PC-3 (cell line): ENCODE measurements around the gene HYAL1. TPM values are rescaled to one million over a fixed set of nuclear protein-coding genes. Genes with fewer than 3 reads are reported as not detected.
A peak's percentile ranks its signal among the peaks of the same experiment; 100 is the strongest.

ENCODE experiments used
- ATAC-seq: fragments of 200-7000 bp; cut with Tn5 transposase; 2 replicates; pipeline ENCODE4 v1.9.1; 2020; ENCODE audit warnings: mild to moderate bottlenecking, moderate library complexity
- BruUV-seq: library from RNA; stranded (reverse); fragments of 400-500 nt; replicated peaks from 2 replicates; lab custom pipeline; 2021; lab: Mats Ljungman, UMichigan
- CTCF ChIA-PET: fragments of 300-600 bp; sonication (Branson Sonifier 250); formaldehyde crosslinking; loops from one replicate; lab custom pipeline; 2022; ENCODE audit warnings: antibody characterized with exemption; lab: Charles Lee
- POLR2A ChIA-PET: fragments of 300-600 bp; sonication (Branson Sonifier 250); formaldehyde crosslinking; loops from one replicate; lab custom pipeline; 2022; ENCODE audit warnings: antibody characterized with exemption; ENCODE audit not compliant: unreplicated experiment; lab: Charles Lee
- DNase-seq: peaks from one replicate; pipeline ENCODE4 v3.0.0-alpha.2; 2015
- H2AFZ ChIP-seq: fragments of 300-600 bp; sonication (generic); 2 replicates; pipeline ENCODE4 v1.6.0; 2016; ENCODE audit warnings: antibody characterized with exemption, low read length
- H3F3A ChIP-seq: fragments of 300-600 bp; sonication (generic); one replicate; pipeline ENCODE4 v1.6.0; 2017; ENCODE audit warnings: antibody characterized with exemption, low read length, control low read depth, mild to moderate bottlenecking; ENCODE audit not compliant: unreplicated experiment
- H3K27ac ChIP-seq: fragments of 300-600 bp; sonication (generic); 2 replicates; pipeline ENCODE4 v1.5.1; 2016; ENCODE audit warnings: mild to moderate bottlenecking, low read length
- H3K27me3 ChIP-seq: fragments of 300-600 bp; sonication (generic); 2 replicates; pipeline ENCODE4 v1.6.1; 2016; ENCODE audit warnings: low read length, mixed read lengths
- H3K36me3 ChIP-seq: fragments of 300-600 bp; sonication (generic); 2 replicates; pipeline ENCODE4 v1.6.1; 2016; ENCODE audit warnings: low read depth, mixed run types, low read length, mixed read lengths
- H3K4me1 ChIP-seq: fragments of 300-600 bp; sonication (generic); 2 replicates; pipeline ENCODE4 v1.5.1; 2016; ENCODE audit warnings: low read length; ENCODE audit not compliant: insufficient read depth
- H3K4me2 ChIP-seq: fragments of 300-600 bp; sonication (generic); 2 replicates; pipeline ENCODE4 v1.6.0; 2016; ENCODE audit warnings: low read length
- H3K4me3 ChIP-seq: fragments of 300-600 bp; sonication (generic); 2 replicates; pipeline ENCODE4 v1.5.1; 2016; ENCODE audit warnings: mild to moderate bottlenecking, low read length, mixed read lengths
- H3K79me2 ChIP-seq: fragments of 300-600 bp; sonication (generic); 2 replicates; pipeline ENCODE4 v1.6.1; 2017; ENCODE audit warnings: low read length, mixed read lengths
- H3K9ac ChIP-seq: fragments of 300-600 bp; sonication (generic); 2 replicates; pipeline ENCODE4 v1.6.0; 2016; ENCODE audit warnings: mild to moderate bottlenecking, low read length
- H3K9me2 ChIP-seq: fragments of 300-600 bp; sonication (generic); replicated peaks from 2 replicates; pipeline ENCODE4 v1.6.1; 2016; ENCODE audit warnings: mixed run types, low read length, mixed read lengths
- H3K9me3 ChIP-seq: fragments of 300-600 bp; sonication (generic); 2 replicates; pipeline ENCODE4 v1.6.1; 2016; ENCODE audit warnings: low read length, mixed read lengths
- H4K20me1 ChIP-seq: fragments of 300-600 bp; sonication (generic); 2 replicates; pipeline ENCODE4 v1.6.1; 2016; ENCODE audit warnings: low read length, mixed read lengths
- EZH2 ChIP-seq: fragments of 300-600 bp; sonication (generic); IDR thresholded peaks from one replicate; pipeline ENCODE4 v1.6.1; 2017; ENCODE audit warnings: antibody characterized with exemption, mild to moderate bottlenecking, low read length; ENCODE audit not compliant: unreplicated experiment
- EZH2phosphoT487 ChIP-seq: fragments of 300-600 bp; sonication (generic); IDR thresholded peaks from 2 replicates; pipeline ENCODE4 v1.6.1; 2018; ENCODE audit warnings: mild to moderate bottlenecking, antibody characterized with exemption, low read length, borderline replicate concordance
- intact Hi-C: fragments of 100-400 bp; cut with micrococcal nuclease; formaldehyde crosslinking; loops from 2 replicates; pipeline ENCODE4 v1.9.0; 2023
- total RNA-seq: library from RNA; depleted of rRNA; stranded (reverse); fragments of >200 nt; gene quantifications from 2 replicates; pipeline ENCODE4 v1.2.3, GENCODE V29; 2014
- TF ChIP-seq, protein P1 (sequence below): fragments of 300-600 bp; sonication (generic); conservative IDR thresholded peaks from 2 replicates; pipeline ENCODE4 v1.5.1; 2017; ENCODE audit warnings: antibody characterized with exemption, low read depth, mild to moderate bottlenecking, low read length

Gene HYAL1
- total RNA-seq, 1 experiment from 2014 or later = 1.3 TPM

DNA sequence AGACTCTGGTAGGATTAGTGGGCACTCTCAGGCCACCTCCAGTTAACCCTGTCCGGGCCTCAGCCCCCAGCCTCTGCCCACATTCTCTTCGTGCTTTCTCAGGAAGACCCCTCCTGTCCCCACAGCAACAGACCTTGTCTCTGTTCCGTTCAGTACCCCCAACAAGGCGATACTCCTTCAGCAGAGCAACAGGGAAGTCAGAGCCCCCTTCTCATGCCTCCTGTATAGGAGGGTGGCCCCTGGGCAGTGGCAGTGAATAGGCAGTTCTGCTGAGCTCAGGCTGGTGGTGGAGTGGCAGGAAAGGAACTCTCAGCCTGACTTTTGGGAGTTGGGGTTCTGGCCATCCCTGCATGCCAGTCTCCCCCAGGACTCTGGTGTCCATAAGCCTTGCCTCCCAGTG is 33.9 kb downstream of the HYAL1 start:
- peak overlapping the region; percentile 75 for H3K27ac ChIP-seq

DNA sequence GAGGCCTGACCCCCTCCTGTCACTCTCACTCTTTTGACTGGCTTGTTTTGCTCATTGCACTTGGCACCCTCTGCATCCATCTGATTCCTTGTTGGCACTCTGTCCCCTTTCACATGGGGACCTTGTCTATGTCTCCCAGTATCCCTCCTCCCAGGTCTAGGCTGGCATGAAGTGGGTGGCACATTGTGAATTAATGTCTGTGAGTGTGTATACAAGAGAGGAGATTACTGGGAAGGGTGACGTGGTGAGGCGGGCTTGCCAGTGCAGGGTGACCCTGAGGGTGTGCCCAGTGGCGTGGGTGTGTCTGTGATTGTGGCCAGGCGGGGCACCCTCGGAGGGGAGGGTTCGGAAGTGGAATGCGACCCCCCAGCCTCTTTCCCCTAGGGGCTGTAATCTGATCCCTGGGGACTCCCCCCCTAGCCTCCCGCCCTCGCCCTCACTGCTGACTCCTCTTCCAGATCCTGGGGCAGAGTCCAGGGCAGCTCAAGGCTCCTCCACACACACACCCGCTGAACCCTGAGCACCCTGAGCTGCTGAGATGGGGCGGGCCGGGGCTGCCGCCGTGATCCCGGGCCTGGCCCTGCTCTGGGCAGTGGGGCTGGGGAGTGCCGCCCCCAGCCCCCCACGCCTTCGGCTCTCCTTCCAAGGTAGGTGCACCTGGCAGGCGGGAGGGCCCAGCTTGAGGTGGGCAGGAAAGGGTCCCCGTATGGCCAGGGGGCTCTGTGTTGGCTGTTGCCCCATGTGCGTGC is 34.5 kb downstream of the HYAL1 start, which contains the start of gene SEMA3B:
SEMA3B (plus strand) TSS at position 445 of the 749 bp plus-strand sequence; CDS start at position 539, 94 bp downstream.
- DNase-seq = peak; percentile 91
- Histone ChIP-seq H3K27me3 (no peaks in the 10 kb centered on the region), H3F3A (no peaks in the 10 kb centered on the region), H3K9me3 (no peaks in the 10 kb centered on the region), H2AFZ (peak within 1 kb of the TSS; percentile 13; the same call in 1 of the 2 replicates), H3K9me2 (no peaks in the 10 kb centered on the region), H3K36me3 (no peaks in the 10 kb centered on the region), H3K4me1 (peaks cover 63% of the 10 kb centered on the region), H3K27ac (peak within 1 kb of the TSS; percentile 75), H3K9ac (peak within 1 kb of the TSS; percentile 60), H3K4me2 (peak within 1 kb of the TSS; percentile 83), H3K4me3 (peak within 1 kb of the TSS; percentile 55), H3K79me2 (0 out of 2 replicates have a peak, but pooled peaks cover 3% of the 10 kb centered on the region), H4K20me1 (no peaks in the 10 kb centered on the region)
- peak; percentile 63 for ATAC-seq
- CTCF ChIA-PET = interaction anchor here (0.6 to 1.0 kb wide), 3 partner anchors 9 to 33 kb away, joined by 3 to 8 read pairs (median 4); partner anchors contain the start of gene GNAI2
- intact Hi-C loops = loop anchor here (1.0 kb wide), 1 partner anchor 9 kb away; no protein-coding TSS in a partner anchor
- BruUV-seq = no TSS peak
- TF ChIP-seq EZH2 (no peak), EZH2phosphoT487 (no peak)
- TF ChIP-seq, protein P1, sequence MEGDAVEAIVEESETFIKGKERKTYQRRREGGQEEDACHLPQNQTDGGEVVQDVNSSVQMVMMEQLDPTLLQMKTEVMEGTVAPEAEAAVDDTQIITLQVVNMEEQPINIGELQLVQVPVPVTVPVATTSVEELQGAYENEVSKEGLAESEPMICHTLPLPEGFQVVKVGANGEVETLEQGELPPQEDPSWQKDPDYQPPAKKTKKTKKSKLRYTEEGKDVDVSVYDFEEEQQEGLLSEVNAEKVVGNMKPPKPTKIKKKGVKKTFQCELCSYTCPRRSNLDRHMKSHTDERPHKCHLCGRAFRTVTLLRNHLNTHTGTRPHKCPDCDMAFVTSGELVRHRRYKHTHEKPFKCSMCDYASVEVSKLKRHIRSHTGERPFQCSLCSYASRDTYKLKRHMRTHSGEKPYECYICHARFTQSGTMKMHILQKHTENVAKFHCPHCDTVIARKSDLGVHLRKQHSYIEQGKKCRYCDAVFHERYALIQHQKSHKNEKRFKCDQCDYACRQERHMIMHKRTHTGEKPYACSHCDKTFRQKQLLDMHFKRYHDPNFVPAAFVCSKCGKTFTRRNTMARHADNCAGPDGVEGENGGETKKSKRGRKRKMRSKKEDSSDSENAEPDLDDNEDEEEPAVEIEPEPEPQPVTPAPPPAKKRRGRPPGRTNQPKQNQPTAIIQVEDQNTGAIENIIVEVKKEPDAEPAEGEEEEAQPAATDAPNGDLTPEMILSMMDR = no peak
- POLR2A ChIA-PET = no interaction called here

More for the DNA sequence above, 33.9 kb downstream of the HYAL1 start:
- Histone ChIP-seq H4K20me1 (no peaks in the 10 kb centered on the region), H3K4me1 (peaks cover 58% of the 10 kb centered on the region), H3K36me3 (no peaks in the 10 kb centered on the region), H3K9me2 (no peaks in the 10 kb centered on the region), H3K4me2 (peak overlapping the region; percentile 83), H3K9ac (peak overlapping the region; percentile 60), H3K27me3 (no peaks in the 10 kb centered on the region), H3K9me3 (no peaks in the 10 kb centered on the region), H3K4me3 (peak overlapping the region; percentile 55), H2AFZ (peak overlapping the region; percentile 13; the same call in 1 of the 2 replicates), H3F3A (no peaks in the 10 kb centered on the region), H3K79me2 (0 out of 2 replicates have a peak, but pooled peaks cover 3% of the 10 kb centered on the region)
- intact Hi-C loops = no loop called here
- TF ChIP-seq EZH2 (no peak), EZH2phosphoT487 (no peak)
- TF ChIP-seq, protein P1 = no peak
- POLR2A ChIA-PET = no interaction called here
- BruUV-seq = TSS peak; percentile 35
- ATAC-seq (no peak), DNase-seq (no peak)
- CTCF ChIA-PET = interaction anchor here (0.6 to 1.0 kb wide), 3 partner anchors 9 to 34 kb away, joined by 3 to 8 read pairs (median 4); partner anchors contain the start of gene GNAI2
